Activated CD8-positive, alpha-beta T cell treated with anti-CD3 and anti-CD28 coated beads for 36 hours (primary cell): Measurements from ENCODE around the gene APOBEC3G. TPM values are rescaled to one million over a fixed set of nuclear protein-coding genes. Genes with fewer than 3 reads are reported as not detected.

Source experiments
- ATAC-seq: fragments of 200-7000 bp; cut with Tn5 transposase; one replicate; pipeline ENCODE4 v1.10.0; 2021; ENCODE audit warnings: mild to moderate bottlenecking, moderate library complexity
- CTCF ChIA-PET: fragments of 350-600 bp; sonication (Branson Sonifier 250); formaldehyde crosslinking; loops from one replicate; lab custom pipeline; 2021; ENCODE audit warnings: antibody characterized with exemption; lab: Charles Lee
- POLR2A ChIA-PET: fragments of 350-600 bp; sonication (Branson Sonifier 250); formaldehyde crosslinking; loops from one replicate; lab custom pipeline; 2021; ENCODE audit warnings: antibody characterized with exemption; lab: Charles Lee
- DNase-seq: peaks from one replicate; pipeline ENCODE4 v3.0.0-alpha.2; 2020
- H3K27ac Mint-ChIP-seq: one replicate; pipeline ENCODE4 v1.8.0; 2021; ENCODE audit warnings: mild to moderate bottlenecking, mixed read lengths
- H3K27me3 Mint-ChIP-seq: one replicate; pipeline ENCODE4 v1.8.0; 2021; ENCODE audit warnings: mixed read lengths
- H3K36me3 Mint-ChIP-seq: one replicate; pipeline ENCODE4 v1.8.0; 2021; ENCODE audit warnings: low read depth, mixed read lengths
- H3K4me1 Mint-ChIP-seq: one replicate; pipeline ENCODE4 v1.8.0; 2021; ENCODE audit warnings: low read depth, mixed read lengths
- H3K4me3 Mint-ChIP-seq: one replicate; pipeline ENCODE4 v1.8.0; 2021; ENCODE audit warnings: mild to moderate bottlenecking, moderate library complexity, mixed read lengths
- H3K9me3 Mint-ChIP-seq: one replicate; pipeline ENCODE4 v1.8.0; 2021; ENCODE audit warnings: mixed read lengths
- intact Hi-C: fragments of 100-400 bp; cut with micrococcal nuclease; formaldehyde crosslinking; loops from one replicate; pipeline ENCODE4 v1.10.0; 2022
- total RNA-seq, 2 experiments: library from RNA; stranded (reverse); gene quantifications; one replicate each; pipeline ENCODE4 v1.2.3, GENCODE V29; 2021
- TF ChIP-seq, protein P1 (sequence below): fragments of 200-600 bp; IDR thresholded peaks from one replicate; pipeline ENCODE4 v1.8.0; 2022; ENCODE audit warnings: antibody characterized with exemption, mild to moderate bottlenecking

The APOBEC3G gene
- total RNA-seq, 2 experiments from 2014 or later: 66.0 to 66.5 TPM

DNA sequence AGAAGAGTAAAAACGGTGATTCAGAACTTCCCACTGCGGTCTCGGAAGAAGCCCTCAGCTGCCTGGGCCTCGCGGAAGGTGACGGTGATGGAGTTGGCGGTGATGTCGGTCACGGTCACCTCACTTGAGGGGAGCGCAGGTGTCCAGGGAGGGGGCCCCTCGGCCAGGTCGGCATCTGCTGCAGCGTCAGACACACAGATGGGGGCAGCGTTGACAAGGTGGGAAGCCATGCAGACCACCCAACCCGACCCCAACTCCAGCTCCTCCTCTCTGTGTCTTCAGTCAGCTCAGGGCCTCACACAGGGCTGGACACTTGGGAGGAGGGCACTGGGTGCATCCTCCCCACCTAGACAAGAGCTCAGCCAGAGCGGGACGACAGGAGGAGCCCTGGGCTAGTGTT lies 56.8 kb downstream of the APOBEC3G start:
- no peak overlapping the region for H3K4me3 Mint-ChIP-seq
- H3K9me3 Mint-ChIP-seq: no peaks in the 10 kb centered on the region
- H3K27ac Mint-ChIP-seq: no peak overlapping the region
- H3K27me3 Mint-ChIP-seq: no peaks in the 10 kb centered on the region
- POLR2A ChIA-PET: interaction anchor here (1.1 kb wide), 1 partner anchor 10 kb away, joined by 3 read pairs; no protein-coding TSS in a partner anchor
- H3K4me1 Mint-ChIP-seq: peaks cover 4% of the 10 kb centered on the region
- DNase-seq (no peak), ATAC-seq (no peak)
- TF ChIP-seq, protein P1, sequence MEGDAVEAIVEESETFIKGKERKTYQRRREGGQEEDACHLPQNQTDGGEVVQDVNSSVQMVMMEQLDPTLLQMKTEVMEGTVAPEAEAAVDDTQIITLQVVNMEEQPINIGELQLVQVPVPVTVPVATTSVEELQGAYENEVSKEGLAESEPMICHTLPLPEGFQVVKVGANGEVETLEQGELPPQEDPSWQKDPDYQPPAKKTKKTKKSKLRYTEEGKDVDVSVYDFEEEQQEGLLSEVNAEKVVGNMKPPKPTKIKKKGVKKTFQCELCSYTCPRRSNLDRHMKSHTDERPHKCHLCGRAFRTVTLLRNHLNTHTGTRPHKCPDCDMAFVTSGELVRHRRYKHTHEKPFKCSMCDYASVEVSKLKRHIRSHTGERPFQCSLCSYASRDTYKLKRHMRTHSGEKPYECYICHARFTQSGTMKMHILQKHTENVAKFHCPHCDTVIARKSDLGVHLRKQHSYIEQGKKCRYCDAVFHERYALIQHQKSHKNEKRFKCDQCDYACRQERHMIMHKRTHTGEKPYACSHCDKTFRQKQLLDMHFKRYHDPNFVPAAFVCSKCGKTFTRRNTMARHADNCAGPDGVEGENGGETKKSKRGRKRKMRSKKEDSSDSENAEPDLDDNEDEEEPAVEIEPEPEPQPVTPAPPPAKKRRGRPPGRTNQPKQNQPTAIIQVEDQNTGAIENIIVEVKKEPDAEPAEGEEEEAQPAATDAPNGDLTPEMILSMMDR: no peak
- CTCF ChIA-PET: interaction anchor here (0.8 to 2.7 kb wide), 5 partner anchors 9 to 178 kb away, joined by 3 to 16 read pairs (median 5); no protein-coding TSS in a partner anchor
- intact Hi-C loops: no loop called here
- peaks cover 2% of the 10 kb centered on the region for H3K36me3 Mint-ChIP-seq

DNA sequence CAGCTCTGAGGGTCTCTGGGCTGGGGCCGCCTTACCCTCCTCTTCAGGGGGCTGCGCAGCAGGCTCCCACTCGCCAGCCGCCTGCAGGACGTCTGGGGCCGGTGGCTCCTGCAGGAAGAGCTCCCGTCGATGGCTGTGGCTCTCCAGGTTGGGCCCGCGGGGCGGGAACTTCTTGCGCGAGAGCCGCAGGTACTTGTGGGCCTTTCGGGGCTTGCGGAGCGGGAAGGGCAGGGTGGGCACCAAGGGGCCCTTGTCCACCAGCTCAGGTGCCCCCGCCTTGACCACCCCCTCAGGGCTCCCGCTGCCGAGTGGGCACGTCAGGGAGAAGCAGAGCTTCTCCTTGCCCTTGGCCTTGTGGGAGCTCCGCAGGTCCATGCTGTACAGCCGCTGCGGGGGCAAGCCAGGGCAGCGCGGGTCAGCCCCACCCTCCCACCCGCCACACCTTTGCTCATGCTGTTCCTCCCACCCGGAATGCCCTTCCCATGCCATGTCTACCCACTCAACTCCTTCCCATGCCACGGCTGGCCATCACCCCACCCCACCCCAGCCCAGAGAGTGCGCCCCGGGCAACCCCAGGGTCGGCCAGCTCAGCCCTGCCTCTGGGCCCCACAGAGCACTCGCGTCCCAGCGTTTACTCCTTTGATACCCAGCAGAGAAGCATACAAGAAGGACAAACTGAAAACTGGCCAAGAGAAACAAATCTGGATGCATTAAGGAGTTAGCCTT lies 57.5 kb downstream of the APOBEC3G start:
- CTCF ChIA-PET: interaction anchor here (0.7 to 2.7 kb wide), 14 partner anchors 9 to 263 kb away, joined by 3 to 16 read pairs (median 4); no protein-coding TSS in a partner anchor
- H3K4me1 Mint-ChIP-seq: peaks cover 4% of the 10 kb centered on the region
- no peak overlapping the region for H3K27ac Mint-ChIP-seq
- H3K9me3 Mint-ChIP-seq: no peaks in the 10 kb centered on the region
- ATAC-seq (no peak), DNase-seq (no peak)
- TF ChIP-seq, protein P1: no peak
- POLR2A ChIA-PET: interaction anchor here (1.1 kb wide), 1 partner anchor 10 kb away, joined by 3 read pairs; no protein-coding TSS in a partner anchor
- intact Hi-C loops: no loop called here
- H3K36me3 Mint-ChIP-seq: peaks cover 2% of the 10 kb centered on the region
- H3K27me3 Mint-ChIP-seq: no peaks in the 10 kb centered on the region
- H3K4me3 Mint-ChIP-seq: no peak overlapping the region

DNA sequence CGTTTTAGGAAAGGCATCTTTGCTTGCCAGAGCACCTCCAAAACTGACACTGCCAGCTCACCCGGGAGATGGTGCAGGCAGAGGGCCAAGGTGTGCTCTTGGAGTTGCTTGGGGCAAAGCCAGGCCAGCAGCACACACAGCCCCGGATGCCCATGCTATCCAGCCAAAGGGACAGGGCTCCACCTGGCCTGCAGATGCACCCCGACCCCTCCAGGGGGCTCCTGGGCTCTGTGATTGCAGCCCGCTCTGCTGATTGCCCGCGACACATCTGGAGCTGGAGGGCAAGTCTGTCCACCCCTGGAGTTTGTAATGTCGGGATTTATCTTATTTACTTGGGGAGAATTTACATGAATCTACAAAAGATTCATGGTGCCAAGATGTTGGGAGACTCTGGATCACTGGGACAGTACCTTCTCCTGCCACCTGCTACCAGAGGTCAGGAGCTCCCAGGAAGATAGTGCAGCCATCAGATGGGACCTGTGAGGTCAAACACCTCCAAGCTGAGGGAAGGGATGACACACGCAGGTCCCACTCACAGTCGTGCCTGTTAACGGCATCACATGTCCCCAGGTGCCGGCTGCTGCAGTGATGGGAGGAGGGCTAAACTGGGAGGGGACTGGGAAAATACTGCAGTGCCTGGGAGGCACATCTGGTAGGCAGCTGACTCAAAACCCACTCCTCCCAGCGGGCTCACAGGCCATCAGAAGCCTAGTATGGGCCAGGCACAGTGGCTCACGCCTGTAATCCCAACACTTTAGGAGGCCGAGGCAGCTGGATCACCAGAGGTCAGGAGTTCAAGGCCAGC lies 58.2 kb downstream of the APOBEC3G start:
- intact Hi-C loops: no loop called here
- ChIA-PET CTCF (interaction anchor here (0.7 to 2.7 kb wide), 15 partner anchors 10 to 264 kb away, joined by 3 to 16 read pairs (median 4); no protein-coding TSS in a partner anchor), POLR2A (interaction anchor here (1.1 kb wide), 1 partner anchor 11 kb away, joined by 3 read pairs; no protein-coding TSS in a partner anchor)
- peak; percentile 62 for DNase-seq
- Mint-ChIP-seq H3K4me3 (no peak overlapping the region), H3K9me3 (no peaks in the 10 kb centered on the region), H3K36me3 (peaks cover 2% of the 10 kb centered on the region), H3K27ac (no peak overlapping the region), H3K4me1 (peaks cover 4% of the 10 kb centered on the region), H3K27me3 (no peaks in the 10 kb centered on the region)
- ATAC-seq: peak; percentile 90
- TF ChIP-seq, protein P1: peak; percentile 55

DNA sequence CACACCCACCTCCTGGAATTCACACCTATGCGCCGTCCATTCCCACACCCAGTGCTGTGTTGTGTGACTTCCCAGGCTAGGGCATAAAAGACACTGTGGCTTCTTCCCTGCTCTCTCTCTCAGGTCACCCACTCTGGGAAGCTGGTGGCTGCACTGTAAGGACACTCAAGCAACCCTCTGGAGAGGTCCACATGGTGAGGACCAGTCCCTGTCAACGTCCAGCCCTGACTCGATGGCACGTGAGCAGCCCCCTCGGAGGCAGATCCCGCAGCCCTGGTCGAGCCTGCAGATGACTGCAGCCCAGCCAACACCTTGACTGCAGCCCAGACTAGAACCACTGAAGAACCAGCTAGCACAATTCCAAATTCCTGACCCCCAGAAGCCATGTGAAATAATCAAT lies 59.2 kb downstream of the APOBEC3G start:
- Mint-ChIP-seq H3K9me3 (no peaks in the 10 kb centered on the region), H3K4me1 (peaks cover 4% of the 10 kb centered on the region), H3K27me3 (no peaks in the 10 kb centered on the region), H3K36me3 (no peaks in the 10 kb centered on the region), H3K4me3 (no peak overlapping the region), H3K27ac (no peak overlapping the region)
- TF ChIP-seq, protein P1: no peak
- ChIA-PET POLR2A (no interaction called here), CTCF (interaction anchor here (1.5 to 2.7 kb wide), 3 partner anchors 22 to 175 kb away, joined by 4 to 16 read pairs (median 7); no protein-coding TSS in a partner anchor)
- no peak for ATAC-seq
- no peak for DNase-seq
- intact Hi-C loops: no loop called here

Other genes with a start within 250 kb of the APOBEC3G start
- gene NPTXR, start 233.2 kb upstream of the APOBEC3G start, total RNA-seq: under 1 TPM; 0.69 to 0.83 TPM
- gene CBX6, start 205.1 kb upstream of the APOBEC3G start, total RNA-seq: 10 to 100 TPM; 97.7 to 99.4 TPM
- gene APOBEC3A, start 119.7 kb upstream of the APOBEC3G start, total RNA-seq: not detected
- gene APOBEC3B, start 94.9 kb upstream of the APOBEC3G start, total RNA-seq: 1 to 10 TPM; 5.0 to 5.1 TPM
- 10 to 100 TPM; 82.2 to 82.6 TPM for gene APOBEC3C, start 63.0 kb upstream of the APOBEC3G start, total RNA-seq
- 10 to 100 TPM; 34.4 to 34.9 TPM for gene APOBEC3D, start 56.1 kb upstream of the APOBEC3G start, total RNA-seq
- gene APOBEC3F, start 36.4 kb upstream of the APOBEC3G start, total RNA-seq: 10 to 100 TPM; 20.7 to 25.0 TPM
- 1 to 10 TPM; 6.8 to 7.1 TPM for gene APOBEC3H, start 20.0 kb downstream of the APOBEC3G start, total RNA-seq
- gene CBX7, start 75.4 kb downstream of the APOBEC3G start, total RNA-seq: 10 to 100 TPM; 23.6 to 25.0 TPM
- gene PDGFB, start 167.7 kb downstream of the APOBEC3G start, total RNA-seq: 1 to 10 TPM; 1.7 to 3.0 TPM
- 1,000 to 10,000 TPM; 3,563 to 3,599 TPM for gene RPL3, start 242.3 kb downstream of the APOBEC3G start, total RNA-seq